ENCODE measurements around the gene KCTD2. TPM values are rescaled to one million over a fixed set of nuclear protein-coding genes. Genes with fewer than 3 reads are reported as not detected.

Gene KCTD2
- total RNA-seq, 4 donors from 2014 or later, result 23.6 to 46.1 (median 34.6) TPM

GRCh38 chr17:75081611-75082540 is 34.9 kb downstream of the KCTD2 start:
- DNase-seq (ENCODE audit: low spot score), result no peak

DNA sequence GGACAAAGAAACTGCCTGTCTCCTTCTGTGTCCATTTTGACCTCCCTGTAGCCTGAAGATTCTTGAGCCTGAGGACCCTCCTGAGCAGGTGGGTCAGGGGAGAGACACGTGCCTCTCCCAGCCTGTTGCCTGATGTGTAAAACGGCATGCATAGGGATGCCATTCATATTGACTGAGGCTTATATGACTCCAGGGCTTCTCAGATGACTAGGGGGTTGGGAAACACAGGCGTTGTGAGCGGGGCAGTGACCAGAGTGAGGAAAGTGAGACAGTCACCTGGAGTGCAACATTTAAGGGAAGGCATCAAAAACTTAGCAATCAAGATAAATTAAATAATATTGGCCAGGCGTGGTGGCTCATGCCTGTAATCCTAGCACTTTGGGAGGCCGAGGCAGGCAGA is 35.7 kb downstream of the KCTD2 start:
- ATAC-seq (ENCODE audit: low FRiP score), result no peak

More at GRCh38 chr17:75081611-75082540, 34.9 kb downstream of the KCTD2 start:
- TF ChIP-seq CTCF (IDR thresholded peaks at IDR 0.05), result no peak
- no peak for ATAC-seq (ENCODE audit: low FRiP score)

GRCh38 chr17:75084039-75084660 is 37.1 kb downstream of the KCTD2 start:
- DNase-seq (ENCODE audit: low spot score), result no peak
- TF ChIP-seq CTCF (IDR thresholded peaks at IDR 0.05), result no peak
- ATAC-seq (ENCODE audit: low FRiP score), result no peak

More for the DNA sequence above, 35.7 kb downstream of the KCTD2 start:
- DNase-seq (ENCODE audit: low spot score), result no peak
- no peak for TF ChIP-seq CTCF (IDR thresholded peaks at IDR 0.05)

DNA sequence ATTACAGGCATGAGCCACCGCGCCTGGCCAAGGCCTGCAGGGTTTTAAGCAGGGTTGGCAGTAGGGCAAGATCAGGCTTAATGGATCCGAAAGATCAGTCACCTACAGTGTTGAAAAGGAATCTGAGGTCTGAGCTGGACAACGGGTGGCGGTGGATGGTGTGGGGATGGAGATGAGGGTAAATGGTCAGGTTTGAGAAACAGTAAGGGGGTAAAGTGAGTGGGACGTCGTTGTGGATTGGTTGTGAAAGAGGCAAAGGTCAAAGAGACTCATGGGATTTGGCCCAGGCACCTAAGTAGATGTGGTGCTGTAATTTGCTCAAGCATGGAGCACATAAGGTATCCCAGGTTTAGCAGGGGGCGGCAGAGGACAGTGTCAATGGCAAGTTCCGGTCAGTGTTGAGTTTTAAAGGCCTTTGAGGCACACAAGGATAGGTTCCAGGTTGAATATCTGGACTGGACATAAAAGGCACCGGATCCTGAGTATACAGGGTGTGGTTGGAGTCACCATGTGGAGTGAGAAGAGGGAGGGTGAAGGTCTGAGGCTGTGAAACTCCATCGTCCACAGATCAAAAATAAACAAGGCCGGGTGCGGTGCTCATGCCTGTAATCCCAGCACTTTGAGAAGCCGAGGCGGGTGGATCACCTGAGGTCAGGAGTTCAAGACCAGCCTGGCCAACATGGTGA is 39.6 kb downstream of the KCTD2 start:
- DNase-seq (ENCODE audit: low spot score) (no peak), ATAC-seq (ENCODE audit: low FRiP score) (no peak)
- no peak for TF ChIP-seq CTCF (IDR thresholded peaks at IDR 0.05)

- ATAC-seq (ENCODE audit: low FRiP score), result no peak
Observed at GRCh38 chr17:75087182-75087557, 40.1 kb downstream of the KCTD2 start.

More at GRCh38 chr17:75087182-75087557, 40.1 kb downstream of the KCTD2 start:
- DNase-seq (ENCODE audit: low spot score), result no peak
- TF ChIP-seq CTCF (IDR thresholded peaks at IDR 0.05), result no peak
